Mammary epithelial cell (primary cell): ENCODE data around the gene GFOD1.

Source experiments
- CTCF ChIP-seq, 2 donors: IDR thresholded peaks in 1 of 2; conservative IDR thresholded peaks in 1 of 2; 2 replicates each; pipeline ENCODE4 v1.5.1; 2011 to 2012; ENCODE audit warnings: inconsistent platforms in 2 of 2, low read length in 2 of 2, mild to moderate bottlenecking in 2 of 2, control low read depth in 1 of 2, low read depth in 1 of 2; ENCODE audit not compliant: insufficient read depth in 1 of 2; ENCODE audit errors: extremely low read depth in 1 of 2
- EZH2 ChIP-seq: IDR thresholded peaks from 2 replicates; pipeline ENCODE4 v1.6.1; 2012; ENCODE audit warnings: low read length, inconsistent platforms, borderline replicate concordance

- TF ChIP-seq EZH2 (no peak), CTCF (conservative IDR thresholded peaks at IDR 0.05 in 1 of 2, IDR thresholded peaks at IDR 0.05 in 1 of 2; ENCODE audit: extremely low read depth in 1 of 2, insufficient read depth in 1 of 2, low read depth in 1 of 2, low read length in 2 of 2) (no peak)
Observed at GRCh38 chr6:13488896-13489237, 1.5 kb upstream of the GFOD1 start.
